ENCODE data around the gene ZMYND10. TPM values are rescaled to one million over a fixed set of nuclear protein-coding genes. Genes with fewer than 3 reads are reported as not detected.

The ZMYND10 gene
- total RNA-seq, 4 donors from 2014 or later, result 0.42 to 1.8 (median 0.74) TPM; not detected in 1

GRCh38 chr3:50358911-50359759, 13.6 kb upstream of the ZMYND10 start, which contains the start of gene TMEM115:
Gene TMEM115, minus strand, starts transcription at chr3:50359521. Its CDS starts 458 bp downstream, at chr3:50359063.
- peak within 1 kb of the TSS; percentile 66 for H3K4me3 ChIP-seq (ENCODE audit: low read depth, poor library complexity, severe bottlenecking)
- intact Hi-C loops (cut with DNase I; ENCODE audit: low total_unique reads), result no loop called here
- TF ChIP-seq CTCF (IDR thresholded peaks at IDR 0.05) (no peak), POLR2A (IDR thresholded peaks at IDR 0.05) (peak in 1 of 2 donors; percentile 6)
- WGBS, 2 donors, result 0% methylated on average over 34 to 42 of the region's 64 CpGs
- peak; percentile 99 for DNase-seq (ENCODE audit: low spot score in 2 of 2)

DNA sequence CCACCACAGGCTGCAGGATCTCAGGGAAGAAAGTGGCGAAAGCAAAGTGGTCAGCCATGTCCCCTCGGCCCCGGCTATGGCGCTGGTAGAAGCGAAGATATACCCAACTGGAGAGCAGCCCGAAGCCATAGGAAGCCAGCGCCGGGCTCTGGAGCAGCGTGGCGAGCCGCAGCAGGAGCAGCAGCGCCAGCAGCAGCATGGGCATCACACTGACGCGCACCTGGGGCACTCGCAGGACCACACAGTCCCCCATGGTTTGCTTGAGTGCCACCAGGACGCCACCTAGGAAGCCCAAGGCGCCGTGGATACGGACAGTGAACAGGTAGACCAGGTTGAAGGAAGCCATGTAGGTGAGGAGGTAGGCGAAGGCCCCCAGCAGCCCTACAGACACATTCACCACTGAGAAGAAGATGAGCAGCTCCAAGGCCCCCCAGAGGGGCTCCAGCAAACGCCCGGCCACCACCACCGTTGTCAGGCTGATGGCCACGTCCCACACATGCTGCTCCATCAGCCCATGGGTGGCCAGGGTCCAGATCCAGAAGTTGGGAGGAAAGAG, 12.9 kb upstream of the ZMYND10 start:
- DNase-seq (ENCODE audit: low spot score in 2 of 2), result no peak
- WGBS, 2 donors, result 23 to 37% methylated on average over 23 to 24 of the region's 24 CpGs
- peak overlapping the region; percentile 66 for H3K4me3 ChIP-seq (ENCODE audit: low read depth, poor library complexity, severe bottlenecking)
- TF ChIP-seq CTCF (IDR thresholded peaks at IDR 0.05) (no peak), POLR2A (IDR thresholded peaks at IDR 0.05) (no peak)
- intact Hi-C loops (cut with DNase I; ENCODE audit: low total_unique reads), result no loop called here

DNA sequence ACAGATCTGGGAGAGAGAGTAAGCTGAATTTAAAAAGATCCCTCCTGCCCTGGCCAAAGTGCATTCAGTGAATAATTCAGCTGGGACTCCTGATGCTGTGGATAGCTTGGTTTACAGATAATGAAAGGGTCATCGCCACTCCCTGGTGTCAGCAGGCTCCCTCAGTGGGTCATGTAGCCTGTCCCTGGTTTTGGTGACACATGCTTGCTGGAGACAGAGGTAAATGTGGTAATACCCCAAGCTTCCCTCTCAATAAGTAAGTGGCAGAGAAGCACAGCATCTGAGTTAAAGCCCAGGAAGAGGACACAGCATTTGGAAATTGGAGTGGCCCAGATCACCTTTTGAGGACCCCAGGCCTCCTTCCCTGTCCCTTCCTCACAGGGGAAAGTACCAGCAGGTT, 11.9 kb upstream of the ZMYND10 start:
- intact Hi-C loops (cut with DNase I; ENCODE audit: low total_unique reads), result no loop called here
- no peak for TF ChIP-seq CTCF (IDR thresholded peaks at IDR 0.05)
- no peak for TF ChIP-seq POLR2A (IDR thresholded peaks at IDR 0.05)
- no peak for DNase-seq (ENCODE audit: low spot score in 2 of 2)
- H3K4me3 ChIP-seq (ENCODE audit: low read depth, poor library complexity, severe bottlenecking), result no peak overlapping the region
- WGBS, 2 donors, result 71% methylated on average over 1 of the region's 1 CpG

DNA sequence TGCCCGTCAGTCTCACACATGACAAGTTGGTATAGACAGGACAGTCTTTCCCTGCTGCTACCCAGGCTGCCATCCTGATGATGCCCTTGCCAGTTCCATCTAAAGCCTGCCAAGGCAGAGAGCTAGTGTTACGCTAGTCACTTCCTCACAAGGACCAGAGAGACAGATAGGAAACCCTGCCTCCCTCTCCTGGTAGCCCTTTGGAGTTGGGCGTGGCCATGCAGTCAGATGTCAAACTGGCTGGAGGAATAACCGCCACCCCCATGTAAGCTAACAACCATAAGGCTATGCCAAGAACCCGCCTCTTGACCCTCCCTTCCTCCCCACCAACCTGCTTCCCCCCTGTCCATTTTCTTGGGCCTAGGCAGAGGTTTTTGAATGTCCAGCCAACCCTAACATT, 11.0 kb upstream of the ZMYND10 start:
- intact Hi-C loops (cut with DNase I; ENCODE audit: low total_unique reads), result no loop called here
- H3K4me3 ChIP-seq (ENCODE audit: low read depth, poor library complexity, severe bottlenecking), result no peak overlapping the region
- WGBS, 2 donors, result 36 to 39% methylated on average over 5 of the region's 5 CpGs
- no peak for DNase-seq (ENCODE audit: low spot score in 2 of 2)
- TF ChIP-seq CTCF (IDR thresholded peaks at IDR 0.05), result no peak
- TF ChIP-seq POLR2A (IDR thresholded peaks at IDR 0.05), result no peak

DNA sequence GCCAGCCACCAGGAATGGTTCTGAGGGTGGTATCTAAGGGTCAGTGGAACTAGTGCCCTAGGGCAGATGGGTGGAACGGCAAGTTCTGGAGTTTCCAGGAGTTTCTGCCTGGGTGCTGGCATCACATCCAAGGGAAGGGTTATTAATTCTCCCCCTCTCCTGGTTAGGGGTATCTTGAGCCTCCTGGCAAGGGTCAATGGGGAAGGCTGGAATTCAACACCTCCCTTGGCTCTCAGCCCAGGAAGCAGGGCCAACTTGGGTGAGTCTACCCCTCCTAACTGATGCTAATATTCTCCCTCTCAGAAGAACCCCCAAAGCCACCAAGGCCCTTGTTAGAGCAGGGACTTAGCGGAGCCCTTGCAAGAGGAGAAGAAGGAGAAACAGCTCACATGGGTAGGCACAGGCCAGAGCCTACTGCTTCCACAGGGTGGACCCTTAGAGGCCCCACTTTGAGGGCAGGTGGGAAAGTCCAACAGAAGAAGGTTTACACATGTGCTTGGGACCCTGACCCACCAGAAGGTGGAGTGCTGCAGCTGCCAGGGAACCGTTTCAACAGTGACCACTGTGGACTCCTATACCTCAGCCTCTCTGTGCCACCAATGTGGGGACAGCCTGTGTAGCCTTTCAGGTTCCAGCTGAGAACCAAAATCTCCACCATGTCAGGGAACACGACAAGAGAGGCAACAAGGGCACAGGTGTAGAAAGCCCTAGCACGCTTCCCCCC, 10.5 kb upstream of the ZMYND10 start:
- intact Hi-C loops (cut with DNase I; ENCODE audit: low total_unique reads), result no loop called here
- WGBS, 2 donors, result 53 to 57% methylated on average over 5 of the region's 5 CpGs
- no peak overlapping the region for H3K4me3 ChIP-seq (ENCODE audit: low read depth, poor library complexity, severe bottlenecking)
- no peak for DNase-seq (ENCODE audit: low spot score in 2 of 2)
- TF ChIP-seq CTCF (IDR thresholded peaks at IDR 0.05) (no peak), POLR2A (IDR thresholded peaks at IDR 0.05) (no peak)
